Peyer's patch (tissue), 4 donors: ENCODE measurements around the gene PPP1R37.

Experiments
- POLR2A ChIP-seq, 2 donors: fragments of 450-650 bp; IDR thresholded peaks; one replicate each; pipeline ENCODE4 v1.5.1; 2017; ENCODE audit warnings: antibody characterized with exemption in 2 of 2, mild to moderate bottlenecking in 2 of 2, moderate library complexity in 2 of 2
- TF ChIP-seq, protein P1 (sequence below), 6 experiments: fragments of 450-650 bp in 4 of 6; fragments of 200-600 bp in 2 of 6; sonication (generic) in 1 of 6; IDR thresholded peaks; one replicate each; pipeline ENCODE4 v1.5.1; 2017 to 2019; ENCODE audit warnings: antibody characterized with exemption in 6 of 6, mild to moderate bottlenecking in 3 of 6, moderate library complexity in 1 of 6

DNA sequence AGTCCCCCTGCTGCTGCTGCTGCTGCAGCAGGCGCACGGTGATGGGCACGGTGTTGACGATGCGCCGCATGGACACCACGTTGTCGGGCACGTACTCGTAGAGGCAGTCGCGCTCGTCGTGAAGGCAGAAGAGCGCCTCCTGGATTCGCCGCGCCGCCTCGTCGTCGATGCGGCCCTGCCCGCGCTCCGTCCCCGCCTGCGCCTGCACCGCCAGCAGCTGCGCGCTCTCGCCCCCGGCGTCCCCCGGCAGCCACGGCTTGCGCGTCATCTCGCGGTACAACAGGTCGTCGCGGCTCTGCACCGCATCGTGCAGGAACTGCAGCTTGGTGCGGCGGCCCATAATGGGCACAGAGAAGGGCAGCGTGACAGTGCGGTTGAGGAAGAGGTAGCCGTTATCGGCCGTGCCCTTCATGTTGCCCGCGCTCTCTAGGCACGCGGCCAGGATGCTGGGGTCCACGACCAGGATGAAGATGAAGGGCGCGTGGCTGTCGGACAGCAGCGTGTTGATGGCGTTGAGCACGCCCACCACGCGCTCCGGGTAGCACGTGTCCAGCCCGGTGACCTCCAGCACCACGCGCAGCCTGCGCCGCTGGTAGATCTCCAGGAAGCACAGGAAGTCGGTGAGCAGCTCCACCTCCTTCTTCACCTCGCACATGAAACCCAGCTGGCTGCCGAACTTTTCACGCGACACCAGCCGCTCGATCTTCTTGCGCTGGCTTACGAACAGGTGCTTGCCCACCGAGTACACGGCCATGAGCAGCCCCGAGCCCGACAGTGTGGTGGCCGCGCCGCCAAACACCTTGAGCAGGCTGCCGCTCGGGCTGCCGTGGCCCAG, 59.7 kb downstream of the PPP1R37 start:
- TF ChIP-seq POLR2A (IDR thresholded peaks at IDR 0.05): no peak
- TF ChIP-seq, protein P1, sequence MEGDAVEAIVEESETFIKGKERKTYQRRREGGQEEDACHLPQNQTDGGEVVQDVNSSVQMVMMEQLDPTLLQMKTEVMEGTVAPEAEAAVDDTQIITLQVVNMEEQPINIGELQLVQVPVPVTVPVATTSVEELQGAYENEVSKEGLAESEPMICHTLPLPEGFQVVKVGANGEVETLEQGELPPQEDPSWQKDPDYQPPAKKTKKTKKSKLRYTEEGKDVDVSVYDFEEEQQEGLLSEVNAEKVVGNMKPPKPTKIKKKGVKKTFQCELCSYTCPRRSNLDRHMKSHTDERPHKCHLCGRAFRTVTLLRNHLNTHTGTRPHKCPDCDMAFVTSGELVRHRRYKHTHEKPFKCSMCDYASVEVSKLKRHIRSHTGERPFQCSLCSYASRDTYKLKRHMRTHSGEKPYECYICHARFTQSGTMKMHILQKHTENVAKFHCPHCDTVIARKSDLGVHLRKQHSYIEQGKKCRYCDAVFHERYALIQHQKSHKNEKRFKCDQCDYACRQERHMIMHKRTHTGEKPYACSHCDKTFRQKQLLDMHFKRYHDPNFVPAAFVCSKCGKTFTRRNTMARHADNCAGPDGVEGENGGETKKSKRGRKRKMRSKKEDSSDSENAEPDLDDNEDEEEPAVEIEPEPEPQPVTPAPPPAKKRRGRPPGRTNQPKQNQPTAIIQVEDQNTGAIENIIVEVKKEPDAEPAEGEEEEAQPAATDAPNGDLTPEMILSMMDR (IDR thresholded peaks at IDR 0.05): no peak
